ENCODE results near the gene VSTM5. TPM values are rescaled to one million over a fixed set of nuclear protein-coding genes. Genes with fewer than 3 reads are reported as not detected.

Gene VSTM5
- total RNA-seq, 4 donors from 2014 or later = 0.49 to 2.5 TPM; not detected in 2

GRCh38 chr11:93796441-93797231 is 53.8 kb downstream of the VSTM5 start:
- Histone ChIP-seq H3K36me3 (no peaks in the 10 kb centered on the region), H3K27me3 (no peaks in the 10 kb centered on the region), H3K27ac (no peak overlapping the region), H3K9me3 (no peaks in the 10 kb centered on the region), H3K4me3 (no peak overlapping the region), H3K4me1 (no peaks in the 10 kb centered on the region)
- DNase-seq = no peak
- intact Hi-C loops (cut with DNase I; ENCODE audit: low total_unique reads) = no loop called here
- TF ChIP-seq CTCF (IDR thresholded peaks at IDR 0.05) = no peak
- no peak for TF ChIP-seq POLR2A (IDR thresholded peaks at IDR 0.05)

- Histone ChIP-seq H3K27me3 (no peaks in the 10 kb centered on the region), H3K9me3 (no peaks in the 10 kb centered on the region), H3K36me3 (no peaks in the 10 kb centered on the region), H3K4me1 (peaks cover 0 to 6% of the 10 kb centered on the region in 2 donors), H3K4me3 (no peak overlapping the region), H3K27ac (no peak overlapping the region)
- intact Hi-C loops (cut with DNase I; ENCODE audit: low total_unique reads) = no loop called here
- TF ChIP-seq CTCF (IDR thresholded peaks at IDR 0.05) (no peak), POLR2A (IDR thresholded peaks at IDR 0.05) (no peak)
- DNase-seq = no peak
Measured at GRCh38 chr11:93791493-93791892, 58.9 kb downstream of the VSTM5 start.

- no peaks in the 10 kb centered on the region for H3K27me3 ChIP-seq
- H3K4me1 ChIP-seq = peaks cover 8 to 10% of the 10 kb centered on the region in 2 donors
- DNase-seq = no peak
- intact Hi-C loops (cut with DNase I; ENCODE audit: low total_unique reads) = no loop called here
- no peaks in the 10 kb centered on the region for H3K36me3 ChIP-seq
- peak overlapping the region; percentile 80 to 94 for H3K27ac ChIP-seq
- peak overlapping the region; percentile 87 to 93 for H3K4me3 ChIP-seq
- TF ChIP-seq POLR2A (IDR thresholded peaks at IDR 0.05) = no peak
- no peak for TF ChIP-seq CTCF (IDR thresholded peaks at IDR 0.05)
- H3K9me3 ChIP-seq = no peaks in the 10 kb centered on the region
Measured at GRCh38 chr11:93784935-93785360, 65.5 kb downstream of the VSTM5 start.

GRCh38 chr11:93784145-93784934 is 66.1 kb downstream of the VSTM5 start, which contains the start of gene MED17:
MED17 (plus strand) TSS chr11:93784282; CDS start chr11:93784514, 232 bp downstream.
- Histone ChIP-seq H3K4me3 (peak within 1 kb of the TSS; percentile 87 to 93), H3K9me3 (no peaks in the 10 kb centered on the region), H3K27ac (peak within 1 kb of the TSS; percentile 80 to 94), H3K36me3 (no peaks in the 10 kb centered on the region), H3K27me3 (no peaks in the 10 kb centered on the region), H3K4me1 (peaks cover 8 to 10% of the 10 kb centered on the region in 2 donors)
- peak; percentile 41 to 57 (median 53) for TF ChIP-seq CTCF (IDR thresholded peaks at IDR 0.05)
- TF ChIP-seq POLR2A (IDR thresholded peaks at IDR 0.05) = peak; percentile 80 to 88
- peak; percentile 90 to 92 for DNase-seq
- intact Hi-C loops (cut with DNase I; ENCODE audit: low total_unique reads) = no loop called here

- Histone ChIP-seq H3K4me1 (peaks cover 8 to 10% of the 10 kb centered on the region in 2 donors), H3K27ac (peak overlapping the region; percentile 80 to 94), H3K27me3 (no peaks in the 10 kb centered on the region), H3K36me3 (no peaks in the 10 kb centered on the region), H3K9me3 (no peaks in the 10 kb centered on the region), H3K4me3 (peak overlapping the region; percentile 87 to 93)
- no peak for DNase-seq
- intact Hi-C loops (cut with DNase I; ENCODE audit: low total_unique reads) = no loop called here
- TF ChIP-seq CTCF (IDR thresholded peaks at IDR 0.05) = no peak
- TF ChIP-seq POLR2A (IDR thresholded peaks at IDR 0.05) = no peak
Measured at GRCh38 chr11:93783765-93784144, 66.7 kb downstream of the VSTM5 start.

All from uterus (tissue), 4 donors.